ENCODE data around the gene PPEF1.

The PPEF1 gene

GRCh38 chrX:18748499-18748898, 41.1 kb downstream of the PPEF1 start:
- TF ChIP-seq TAF1 (IDR thresholded peaks at IDR 0.05; ENCODE audit: low read depth) = no peak
- TF ChIP-seq USF1 (IDR thresholded peaks at IDR 0.05) = no peak
- TF ChIP-seq CEBPB (IDR thresholded peaks at IDR 0.05) = no peak
- TF ChIP-seq ZBTB7A (IDR thresholded peaks at IDR 0.05; ENCODE audit: low read depth) = no peak
- TF ChIP-seq CREB1 (IDR thresholded peaks at IDR 0.05; ENCODE audit: low read depth) = no peak
- no peak for TF ChIP-seq FOXM1 (IDR thresholded peaks at IDR 0.05; ENCODE audit: borderline replicate concordance, low read depth)
- TF ChIP-seq TCF12 (IDR thresholded peaks at IDR 0.05; ENCODE audit: low read depth) = no peak
- TF ChIP-seq NFIC (IDR thresholded peaks at IDR 0.05) = no peak
- TF ChIP-seq REST (IDR thresholded peaks at IDR 0.05; ENCODE audit: low read depth) = no peak
- TF ChIP-seq MAX (IDR thresholded peaks at IDR 0.05) = no peak
- no peak for TF ChIP-seq TEAD4 (IDR thresholded peaks at IDR 0.05)
- TF ChIP-seq YY1 (IDR thresholded peaks at IDR 0.05; ENCODE audit: low read depth) = no peak
- TF ChIP-seq EP300 (IDR thresholded peaks at IDR 0.05; ENCODE audit: borderline replicate concordance) = no peak
- TF ChIP-seq RAD21 (IDR thresholded peaks at IDR 0.05; ENCODE audit: low read depth) = no peak
- TF ChIP-seq EGR1 (IDR thresholded peaks at IDR 0.05) = no peak

- TF ChIP-seq USF1 (IDR thresholded peaks at IDR 0.05) (no peak), RAD21 (IDR thresholded peaks at IDR 0.05; ENCODE audit: low read depth) (no peak), YY1 (IDR thresholded peaks at IDR 0.05; ENCODE audit: low read depth) (no peak), TEAD4 (IDR thresholded peaks at IDR 0.05) (no peak), ZBTB7A (IDR thresholded peaks at IDR 0.05; ENCODE audit: low read depth) (no peak), REST (IDR thresholded peaks at IDR 0.05; ENCODE audit: low read depth) (no peak), TCF12 (IDR thresholded peaks at IDR 0.05; ENCODE audit: low read depth) (no peak), CEBPB (IDR thresholded peaks at IDR 0.05) (no peak), FOXM1 (IDR thresholded peaks at IDR 0.05; ENCODE audit: borderline replicate concordance, low read depth) (no peak), MAX (IDR thresholded peaks at IDR 0.05) (no peak), EGR1 (IDR thresholded peaks at IDR 0.05) (no peak), EP300 (IDR thresholded peaks at IDR 0.05; ENCODE audit: borderline replicate concordance) (no peak), CREB1 (IDR thresholded peaks at IDR 0.05; ENCODE audit: low read depth) (no peak), NFIC (IDR thresholded peaks at IDR 0.05) (no peak)
These were observed 46.2 kb downstream of the PPEF1 start for GRCh38 chrX:18753631-18754030.

- no peak for TF ChIP-seq FOXM1 (IDR thresholded peaks at IDR 0.05; ENCODE audit: borderline replicate concordance, low read depth)
- no peak for TF ChIP-seq TCF12 (IDR thresholded peaks at IDR 0.05; ENCODE audit: low read depth)
- no peak for TF ChIP-seq CEBPB (IDR thresholded peaks at IDR 0.05)
- TF ChIP-seq TAF1 (IDR thresholded peaks at IDR 0.05; ENCODE audit: low read depth) = no peak
- no peak for TF ChIP-seq YY1 (IDR thresholded peaks at IDR 0.05; ENCODE audit: low read depth)
- no peak for TF ChIP-seq ZBTB7A (IDR thresholded peaks at IDR 0.05; ENCODE audit: low read depth)
- no peak for TF ChIP-seq EGR1 (IDR thresholded peaks at IDR 0.05)
- TF ChIP-seq USF1 (IDR thresholded peaks at IDR 0.05) = no peak
These were observed 48.2 kb downstream of the PPEF1 start for GRCh38 chrX:18755651-18756050.

GRCh38 chrX:18757956-18758932, 50.8 kb downstream of the PPEF1 start:
- TF ChIP-seq FOXM1 (IDR thresholded peaks at IDR 0.05; ENCODE audit: borderline replicate concordance, low read depth) = no peak
- no peak for TF ChIP-seq TEAD4 (IDR thresholded peaks at IDR 0.05)
- TF ChIP-seq NFIC (IDR thresholded peaks at IDR 0.05) = no peak
- TF ChIP-seq TAF1 (IDR thresholded peaks at IDR 0.05; ENCODE audit: low read depth) = no peak
- no peak for TF ChIP-seq USF1 (IDR thresholded peaks at IDR 0.05)
- no peak for TF ChIP-seq TCF12 (IDR thresholded peaks at IDR 0.05; ENCODE audit: low read depth)
- no peak for TF ChIP-seq MAX (IDR thresholded peaks at IDR 0.05)
- no peak for TF ChIP-seq EP300 (IDR thresholded peaks at IDR 0.05; ENCODE audit: borderline replicate concordance)
- TF ChIP-seq EGR1 (IDR thresholded peaks at IDR 0.05) = no peak
- TF ChIP-seq CEBPB (IDR thresholded peaks at IDR 0.05) = no peak
- no peak for TF ChIP-seq ZBTB7A (IDR thresholded peaks at IDR 0.05; ENCODE audit: low read depth)
- TF ChIP-seq RAD21 (IDR thresholded peaks at IDR 0.05; ENCODE audit: low read depth) = no peak
- no peak for TF ChIP-seq CREB1 (IDR thresholded peaks at IDR 0.05; ENCODE audit: low read depth)
- no peak for TF ChIP-seq REST (IDR thresholded peaks at IDR 0.05; ENCODE audit: low read depth)
- TF ChIP-seq YY1 (IDR thresholded peaks at IDR 0.05; ENCODE audit: low read depth) = no peak

Measured in Ishikawa (cell line).